ENCODE results near the gene ASB15.

ASB15 gene

DNA sequence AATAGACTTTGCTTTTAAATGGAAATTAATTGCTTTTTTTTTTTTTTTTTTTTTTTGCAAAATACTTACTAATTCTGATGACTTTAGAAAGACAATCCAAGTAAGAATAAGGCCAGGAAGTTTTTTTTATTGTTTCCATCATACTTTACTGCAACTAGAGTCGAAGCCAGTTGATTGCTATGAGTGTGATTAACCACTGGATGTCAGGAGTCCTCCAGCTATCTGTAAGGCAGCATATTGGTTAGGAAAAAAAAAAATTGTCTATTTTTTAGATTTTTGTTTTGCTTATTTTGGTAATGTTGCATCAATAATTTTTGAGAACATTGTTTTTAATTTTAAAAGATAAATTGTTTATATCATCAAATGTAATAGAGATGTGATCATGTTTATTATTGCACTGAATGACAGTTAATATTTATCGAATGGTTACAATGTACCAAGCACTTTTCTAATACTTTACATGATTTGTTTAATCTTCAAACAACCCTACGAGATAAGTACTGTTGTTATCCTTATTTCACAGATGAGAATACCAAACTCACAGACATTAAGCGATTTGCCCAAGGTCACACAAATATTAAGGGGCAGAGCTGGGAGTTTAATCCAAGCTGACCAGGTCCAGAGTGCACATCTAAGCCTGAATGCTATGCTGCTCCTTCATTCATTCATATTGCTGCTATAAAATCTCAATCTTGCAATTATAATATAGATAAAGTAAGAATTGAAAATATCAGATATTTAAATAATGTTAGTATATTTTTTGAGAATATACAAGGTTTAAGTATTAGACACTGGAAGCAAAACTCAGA, 34.1 kb downstream of the ASB15 start:
- H3K4me3 ChIP-seq (ENCODE audit: low read length in 2 of 2), result no peak overlapping the region
- H3K4me1 ChIP-seq (ENCODE audit: control insufficient read depth, insufficient read depth, low read length), result no peaks in the 10 kb centered on the region
- H3K27me3 ChIP-seq (ENCODE audit: control insufficient read depth in 1 of 2, insufficient read depth in 2 of 2, low read length in 2 of 2), result peaks cover 0 to 3% of the 10 kb centered on the region in 2 donors
- H3K36me3 ChIP-seq (ENCODE audit: control insufficient read depth in 2 of 2, insufficient read depth in 2 of 2, low read length in 2 of 2), result no peaks in the 10 kb centered on the region
- H3K27ac ChIP-seq (ENCODE audit: low read length), result no peak overlapping the region
- H3K9me3 ChIP-seq (ENCODE audit: control insufficient read depth in 2 of 2, low read length in 2 of 2), result no peaks in the 10 kb centered on the region
- no peak overlapping the region for H3K9ac ChIP-seq (ENCODE audit: low read length in 2 of 2)

DNA sequence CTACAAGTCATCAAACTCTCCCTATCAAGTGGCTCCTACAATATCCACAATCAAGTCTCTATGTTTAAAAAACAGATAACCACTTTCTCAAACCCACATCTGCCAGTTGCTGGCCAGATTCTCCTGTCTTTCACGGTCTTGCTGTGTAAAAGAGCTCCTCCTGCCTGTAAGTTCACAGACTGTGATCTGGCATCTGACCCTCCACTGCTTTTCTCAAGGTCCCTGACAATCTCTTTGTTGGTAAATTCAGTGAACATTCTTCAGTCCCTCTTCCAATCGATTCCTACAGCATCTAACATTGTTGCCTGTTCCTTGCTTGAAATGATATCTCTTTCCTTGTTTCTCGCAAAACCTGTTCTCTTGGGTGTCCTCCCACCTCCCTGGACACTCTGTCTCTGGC, 35.6 kb downstream of the ASB15 start:
- peaks cover 0 to 3% of the 10 kb centered on the region in 2 donors for H3K27me3 ChIP-seq (ENCODE audit: control insufficient read depth in 1 of 2, insufficient read depth in 2 of 2, low read length in 2 of 2)
- H3K9me3 ChIP-seq (ENCODE audit: control insufficient read depth in 2 of 2, low read length in 2 of 2), result no peaks in the 10 kb centered on the region
- H3K27ac ChIP-seq (ENCODE audit: low read length), result no peak overlapping the region
- H3K36me3 ChIP-seq (ENCODE audit: control insufficient read depth in 2 of 2, insufficient read depth in 2 of 2, low read length in 2 of 2), result no peaks in the 10 kb centered on the region
- H3K4me3 ChIP-seq (ENCODE audit: low read length in 2 of 2), result no peak overlapping the region
- H3K9ac ChIP-seq (ENCODE audit: low read length in 2 of 2), result no peak overlapping the region
- no peaks in the 10 kb centered on the region for H3K4me1 ChIP-seq (ENCODE audit: control insufficient read depth, insufficient read depth, low read length)

DNA sequence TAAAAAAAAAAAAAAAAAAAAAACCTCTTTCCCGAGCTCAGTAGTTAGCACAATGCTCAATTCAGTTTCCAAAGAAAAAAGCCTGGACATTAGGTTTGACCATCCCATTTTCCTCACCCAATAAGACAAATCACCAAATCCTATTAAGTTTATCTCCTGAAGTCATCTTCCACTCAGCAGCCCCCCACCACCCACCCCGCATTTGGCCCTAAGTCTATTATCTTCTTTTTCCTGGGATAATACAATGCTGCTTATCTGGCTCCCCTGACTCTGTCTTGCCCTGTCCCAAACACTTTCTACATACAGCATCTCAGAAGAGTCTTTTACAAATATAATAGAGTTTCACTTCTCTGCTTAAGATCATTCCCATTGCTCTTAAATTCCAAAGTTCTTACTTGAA, 36.3 kb downstream of the ASB15 start:
- H3K27me3 ChIP-seq (ENCODE audit: control insufficient read depth in 1 of 2, insufficient read depth in 2 of 2, low read length in 2 of 2), result peaks cover 0 to 3% of the 10 kb centered on the region in 2 donors
- no peak overlapping the region for H3K9ac ChIP-seq (ENCODE audit: low read length in 2 of 2)
- no peak overlapping the region for H3K27ac ChIP-seq (ENCODE audit: low read length)
- H3K4me1 ChIP-seq (ENCODE audit: control insufficient read depth, insufficient read depth, low read length), result no peaks in the 10 kb centered on the region
- H3K4me3 ChIP-seq (ENCODE audit: low read length in 2 of 2), result no peak overlapping the region
- H3K36me3 ChIP-seq (ENCODE audit: control insufficient read depth in 2 of 2, insufficient read depth in 2 of 2, low read length in 2 of 2), result no peaks in the 10 kb centered on the region
- no peaks in the 10 kb centered on the region for H3K9me3 ChIP-seq (ENCODE audit: control insufficient read depth in 2 of 2, low read length in 2 of 2)

DNA sequence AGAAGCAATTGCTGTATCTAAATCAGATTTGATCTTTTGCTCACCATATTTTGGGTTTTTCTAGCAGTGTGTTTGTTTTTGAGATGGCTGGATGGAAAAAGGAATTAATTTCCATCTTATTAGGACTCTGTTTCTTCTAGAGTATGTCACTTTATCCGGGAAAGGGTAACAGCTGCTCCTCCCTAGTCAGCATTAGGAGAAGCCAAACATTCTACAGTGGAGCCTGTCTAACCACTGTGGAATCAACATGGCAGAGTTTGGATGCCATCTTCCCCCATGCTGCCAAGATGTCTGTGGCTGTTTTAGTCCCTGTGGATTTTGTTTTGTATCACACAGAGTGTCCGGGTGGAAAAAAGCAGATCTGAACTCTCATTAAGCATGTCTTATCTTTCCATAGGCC, 38.0 kb downstream of the ASB15 start:
- Histone ChIP-seq H3K4me3 (ENCODE audit: low read length in 2 of 2) (no peak overlapping the region), H3K4me1 (ENCODE audit: control insufficient read depth, insufficient read depth, low read length) (peaks cover 6% of the 10 kb centered on the region), H3K27ac (ENCODE audit: low read length) (no peak overlapping the region), H3K9me3 (ENCODE audit: control insufficient read depth in 2 of 2, low read length in 2 of 2) (no peaks in the 10 kb centered on the region), H3K9ac (ENCODE audit: low read length in 2 of 2) (no peak overlapping the region), H3K36me3 (ENCODE audit: control insufficient read depth in 2 of 2, insufficient read depth in 2 of 2, low read length in 2 of 2) (no peaks in the 10 kb centered on the region), H3K27me3 (ENCODE audit: control insufficient read depth in 1 of 2, insufficient read depth in 2 of 2, low read length in 2 of 2) (peaks cover 0 to 3% of the 10 kb centered on the region in 2 donors)

DNA sequence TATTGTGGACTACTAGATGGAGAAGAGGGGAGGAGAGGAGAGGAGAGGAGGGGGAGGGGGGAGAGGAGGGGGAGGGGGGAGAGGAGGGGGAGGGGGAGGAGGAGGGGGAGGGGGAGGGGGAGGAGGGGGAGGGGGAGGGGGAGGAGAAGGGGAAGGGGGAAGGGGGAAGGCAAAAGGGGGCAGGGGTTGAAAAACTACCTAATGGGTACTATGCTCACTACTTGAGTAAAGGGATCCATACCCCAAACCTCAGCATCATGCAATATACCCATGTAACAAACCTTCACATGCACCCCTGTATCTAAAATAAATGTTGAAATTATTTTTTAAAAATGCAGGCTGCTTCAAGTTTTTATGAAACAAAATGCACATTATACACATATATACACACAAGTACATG, 39.0 kb downstream of the ASB15 start:
- H3K9ac ChIP-seq (ENCODE audit: low read length in 2 of 2), result no peak overlapping the region
- no peak overlapping the region for H3K27ac ChIP-seq (ENCODE audit: low read length)
- H3K4me3 ChIP-seq (ENCODE audit: low read length in 2 of 2), result no peak overlapping the region
- peaks cover 0 to 3% of the 10 kb centered on the region in 2 donors for H3K27me3 ChIP-seq (ENCODE audit: control insufficient read depth in 1 of 2, insufficient read depth in 2 of 2, low read length in 2 of 2)
- H3K36me3 ChIP-seq (ENCODE audit: control insufficient read depth in 2 of 2, insufficient read depth in 2 of 2, low read length in 2 of 2), result no peaks in the 10 kb centered on the region
- no peaks in the 10 kb centered on the region for H3K9me3 ChIP-seq (ENCODE audit: control insufficient read depth in 2 of 2, low read length in 2 of 2)
- peaks cover 6% of the 10 kb centered on the region for H3K4me1 ChIP-seq (ENCODE audit: control insufficient read depth, insufficient read depth, low read length)

DNA sequence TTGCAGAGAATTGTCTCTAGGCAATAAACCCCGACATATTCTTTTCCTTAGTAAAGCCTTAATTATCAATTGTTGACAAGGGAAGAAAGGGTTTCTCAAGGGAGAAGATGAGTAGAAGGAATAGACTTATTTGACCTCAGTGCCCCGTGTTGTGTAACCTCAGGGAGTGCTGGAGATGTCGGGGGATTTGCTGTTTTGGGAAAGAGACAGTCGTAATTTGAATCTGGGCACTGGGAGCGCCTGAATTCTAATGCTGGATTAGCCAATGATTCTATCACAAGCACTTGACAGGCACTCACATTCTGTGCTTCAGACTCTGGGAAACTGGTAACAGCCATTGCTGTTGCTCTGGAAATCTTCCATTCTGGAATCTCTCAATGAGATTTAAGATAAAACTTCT, 40.3 kb downstream of the ASB15 start:
- H3K27me3 ChIP-seq (ENCODE audit: control insufficient read depth in 1 of 2, insufficient read depth in 2 of 2, low read length in 2 of 2), result peaks cover 0 to 3% of the 10 kb centered on the region in 2 donors
- no peak overlapping the region for H3K9ac ChIP-seq (ENCODE audit: low read length in 2 of 2)
- H3K4me1 ChIP-seq (ENCODE audit: control insufficient read depth, insufficient read depth, low read length), result peaks cover 7% of the 10 kb centered on the region
- no peaks in the 10 kb centered on the region for H3K36me3 ChIP-seq (ENCODE audit: control insufficient read depth in 2 of 2, insufficient read depth in 2 of 2, low read length in 2 of 2)
- no peak overlapping the region for H3K27ac ChIP-seq (ENCODE audit: low read length)
- no peaks in the 10 kb centered on the region for H3K9me3 ChIP-seq (ENCODE audit: control insufficient read depth in 2 of 2, low read length in 2 of 2)
- no peak overlapping the region for H3K4me3 ChIP-seq (ENCODE audit: low read length in 2 of 2)

DNA sequence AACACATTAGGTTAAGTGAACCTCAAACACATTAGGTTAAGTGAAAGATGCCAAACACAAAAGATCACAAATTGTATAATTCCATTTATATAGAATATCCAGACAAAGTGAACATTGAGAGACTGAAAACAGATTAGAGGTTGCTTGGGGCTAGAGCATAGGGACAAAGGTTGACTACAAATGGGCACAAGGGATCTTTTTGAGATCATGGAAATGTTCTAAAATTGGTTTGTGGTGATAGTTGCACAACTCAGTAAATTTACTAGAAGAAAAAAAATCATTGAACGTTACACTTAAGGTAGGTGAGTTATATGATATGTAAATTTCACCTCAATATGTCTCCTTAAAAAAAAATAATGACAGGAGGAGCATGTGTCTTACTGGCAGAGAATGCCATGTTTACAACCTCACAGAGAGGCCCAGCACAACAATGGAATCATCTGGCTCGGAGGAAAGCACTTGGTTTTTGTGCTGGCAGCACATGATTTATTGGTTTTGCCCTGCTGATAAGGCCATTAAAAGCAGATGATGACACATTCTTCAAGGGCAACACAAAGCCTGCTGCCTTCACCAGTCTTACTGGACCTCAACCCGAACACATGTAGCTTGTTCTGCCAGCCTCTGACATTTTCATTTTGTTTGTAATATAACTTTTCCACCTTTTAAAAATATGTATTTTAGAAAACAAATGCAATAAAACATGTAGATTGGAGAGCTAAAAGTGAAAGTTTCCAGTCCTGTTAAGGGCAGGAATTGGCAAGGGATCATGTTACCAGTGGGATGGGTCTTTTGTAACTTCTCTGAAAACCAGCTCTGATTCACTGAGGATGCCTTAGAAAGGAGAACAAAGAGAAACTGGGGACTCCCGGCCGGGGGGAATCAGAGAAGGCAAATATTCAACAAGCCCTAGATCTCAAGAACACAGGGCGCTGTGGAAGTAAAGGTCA, 42.1 kb downstream of the ASB15 start:
- H3K9ac ChIP-seq (ENCODE audit: low read length in 2 of 2), result no peak overlapping the region
- peaks cover 7% of the 10 kb centered on the region for H3K4me1 ChIP-seq (ENCODE audit: control insufficient read depth, insufficient read depth, low read length)
- H3K27ac ChIP-seq (ENCODE audit: low read length), result no peak overlapping the region
- H3K9me3 ChIP-seq (ENCODE audit: control insufficient read depth in 2 of 2, low read length in 2 of 2), result no peaks in the 10 kb centered on the region
- H3K36me3 ChIP-seq (ENCODE audit: control insufficient read depth in 2 of 2, insufficient read depth in 2 of 2, low read length in 2 of 2), result no peaks in the 10 kb centered on the region
- peak overlapping the region in 1 of 2 donors; percentile 10 for H3K4me3 ChIP-seq (ENCODE audit: low read length in 2 of 2)
- H3K27me3 ChIP-seq (ENCODE audit: control insufficient read depth in 1 of 2, insufficient read depth in 2 of 2, low read length in 2 of 2), result no peaks in the 10 kb centered on the region

DNA sequence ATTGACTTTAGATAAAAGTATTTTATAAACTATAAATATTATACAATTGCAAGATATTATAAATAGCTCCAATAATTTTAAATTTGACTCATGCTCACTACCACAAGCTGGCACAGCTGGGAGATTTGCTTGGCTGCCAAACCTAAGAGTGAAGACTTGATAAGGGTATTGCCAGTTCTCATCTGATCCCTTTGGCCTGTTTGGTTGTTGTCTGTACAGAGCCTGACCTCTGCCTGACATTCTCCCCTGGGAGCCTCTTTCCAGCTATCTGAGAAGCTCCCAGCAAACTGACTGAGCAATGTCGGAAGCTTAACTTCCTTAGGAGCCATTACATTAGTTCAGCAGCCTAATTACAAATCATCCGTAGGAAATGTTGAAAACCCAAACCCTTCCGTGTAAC, 43.9 kb downstream of the ASB15 start:
- no peak overlapping the region for H3K9ac ChIP-seq (ENCODE audit: low read length in 2 of 2)
- H3K27ac ChIP-seq (ENCODE audit: low read length), result no peak overlapping the region
- H3K4me1 ChIP-seq (ENCODE audit: control insufficient read depth, insufficient read depth, low read length), result peaks cover 7% of the 10 kb centered on the region

DNA sequence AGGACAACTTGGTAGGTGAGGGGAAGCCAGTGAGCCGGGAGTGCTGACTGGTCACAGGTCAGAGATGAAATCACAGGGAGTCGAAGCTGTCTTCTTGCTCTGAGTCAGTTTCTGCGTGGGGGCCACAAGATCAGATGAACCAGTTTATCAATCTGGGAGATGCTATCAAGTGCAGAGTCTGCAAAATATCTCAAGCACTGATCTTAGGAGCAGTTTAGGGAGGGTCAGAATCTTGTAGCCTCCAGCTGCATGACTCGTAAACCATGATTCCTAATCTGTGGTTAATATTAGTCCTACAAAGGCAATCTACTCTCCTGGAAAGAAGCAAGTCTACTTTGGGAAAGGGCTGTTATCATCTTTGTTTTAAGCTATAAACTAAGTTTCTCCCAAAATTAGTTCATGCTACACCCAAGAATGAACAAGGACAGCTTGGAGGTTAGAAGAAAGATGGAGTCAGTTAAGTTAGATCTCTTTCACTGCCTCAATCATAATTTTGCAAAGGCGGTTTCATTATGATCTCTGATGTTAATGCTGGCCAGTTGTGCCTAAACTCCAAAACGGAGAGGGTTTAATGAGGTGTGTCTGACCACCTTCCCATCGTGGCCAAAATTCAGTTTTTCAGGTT, 45.6 kb downstream of the ASB15 start:
- no peaks in the 10 kb centered on the region for H3K27me3 ChIP-seq (ENCODE audit: control insufficient read depth in 1 of 2, insufficient read depth in 2 of 2, low read length in 2 of 2)
- no peak overlapping the region for H3K27ac ChIP-seq (ENCODE audit: low read length)
- no peak overlapping the region for H3K9ac ChIP-seq (ENCODE audit: low read length in 2 of 2)
- no peaks in the 10 kb centered on the region for H3K36me3 ChIP-seq (ENCODE audit: control insufficient read depth in 2 of 2, insufficient read depth in 2 of 2, low read length in 2 of 2)
- H3K4me1 ChIP-seq (ENCODE audit: control insufficient read depth, insufficient read depth, low read length), result peaks cover 7% of the 10 kb centered on the region
- H3K4me3 ChIP-seq (ENCODE audit: low read length in 2 of 2), result no peak overlapping the region
- H3K9me3 ChIP-seq (ENCODE audit: control insufficient read depth in 2 of 2, low read length in 2 of 2), result no peaks in the 10 kb centered on the region

More for the DNA sequence above, 43.9 kb downstream of the ASB15 start:
- Histone ChIP-seq H3K4me3 (ENCODE audit: low read length in 2 of 2) (no peak overlapping the region), H3K27me3 (ENCODE audit: control insufficient read depth in 1 of 2, insufficient read depth in 2 of 2, low read length in 2 of 2) (no peaks in the 10 kb centered on the region), H3K36me3 (ENCODE audit: control insufficient read depth in 2 of 2, insufficient read depth in 2 of 2, low read length in 2 of 2) (no peaks in the 10 kb centered on the region), H3K9me3 (ENCODE audit: control insufficient read depth in 2 of 2, low read length in 2 of 2) (no peaks in the 10 kb centered on the region)

DNA sequence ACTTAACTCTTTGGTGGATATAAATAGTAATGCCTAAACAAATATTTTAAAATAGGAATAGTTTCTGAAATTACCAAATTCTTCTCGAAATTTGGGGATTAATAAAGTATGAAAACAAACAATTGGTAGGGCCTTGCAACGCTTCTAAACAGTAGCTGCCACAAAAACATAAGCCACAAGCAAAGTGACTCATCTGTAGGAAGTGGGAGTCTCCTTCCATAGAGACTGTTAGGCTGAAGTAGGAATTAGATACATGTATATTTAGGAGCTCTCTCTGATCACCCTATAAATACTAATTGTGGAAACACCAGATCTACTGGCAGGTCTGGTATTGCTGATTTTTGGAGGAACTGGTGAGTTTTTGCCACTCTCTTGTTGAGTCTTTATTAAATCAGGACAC, 48.3 kb downstream of the ASB15 start:
- Histone ChIP-seq H3K9me3 (ENCODE audit: control insufficient read depth in 2 of 2, low read length in 2 of 2) (no peaks in the 10 kb centered on the region), H3K36me3 (ENCODE audit: control insufficient read depth in 2 of 2, insufficient read depth in 2 of 2, low read length in 2 of 2) (no peaks in the 10 kb centered on the region), H3K4me3 (ENCODE audit: low read length in 2 of 2) (no peak overlapping the region), H3K27me3 (ENCODE audit: control insufficient read depth in 1 of 2, insufficient read depth in 2 of 2, low read length in 2 of 2) (no peaks in the 10 kb centered on the region), H3K9ac (ENCODE audit: low read length in 2 of 2) (no peak overlapping the region), H3K27ac (ENCODE audit: low read length) (no peak overlapping the region), H3K4me1 (ENCODE audit: control insufficient read depth, insufficient read depth, low read length) (peaks cover 2% of the 10 kb centered on the region)
